WTC11 (cell line): ENCODE data around the gene RDH16. TPM values are rescaled to one million over a fixed set of nuclear protein-coding genes. Genes with fewer than 3 reads are reported as not detected.

Experiments
- ATAC-seq: fragments of 200-7000 bp; cut with Tn5 transposase; 2 replicates; pipeline ENCODE4 v1.10.0; 2021; ENCODE audit warnings: mild to moderate bottlenecking, moderate library complexity
- CTCF ChIA-PET: fragments of 300-600 bp; sonication (Branson Sonifier 250); formaldehyde crosslinking; loops from one replicate; lab custom pipeline; 2021; ENCODE audit warnings: antibody characterized with exemption; lab: Charles Lee
- POLR2A ChIA-PET: fragments of 350-600 bp; sonication (Branson Sonifier 250); formaldehyde crosslinking; loops from one replicate; lab custom pipeline; 2021; ENCODE audit warnings: antibody characterized with exemption; lab: Charles Lee
- DNase-seq: peaks from one replicate; pipeline ENCODE4 v3.0.0; 2021; ENCODE audit warnings: low spot score
- H3K27ac Mint-ChIP-seq: 2 replicates; pipeline ENCODE4 v1.8.0; 2021; ENCODE audit warnings: mixed read lengths
- H3K27me3 Mint-ChIP-seq: 2 replicates; pipeline ENCODE4 v1.8.0; 2021; ENCODE audit warnings: low read depth, mild to moderate bottlenecking, moderate library complexity, mixed read lengths
- H3K36me3 Mint-ChIP-seq: 2 replicates; pipeline ENCODE4 v1.8.0; 2021; ENCODE audit warnings: mixed read lengths
- H3K4me1 Mint-ChIP-seq: 2 replicates; pipeline ENCODE4 v1.8.0; 2022; ENCODE audit warnings: mixed read lengths
- H3K4me3 Mint-ChIP-seq: 2 replicates; pipeline ENCODE4 v1.8.0; 2021; ENCODE audit warnings: mild to moderate bottlenecking, moderate library complexity, mixed read lengths
- H3K9me3 Mint-ChIP-seq: 2 replicates; pipeline ENCODE4 v1.8.0; 2021; ENCODE audit warnings: mixed read lengths
- CTCF ChIP-seq: fragments of 200-600 bp; IDR thresholded peaks from 2 replicates; pipeline ENCODE4 v1.8.0; 2022; ENCODE audit warnings: antibody characterized with exemption
- NFATC4 ChIP-seq: fragments of 250-450 bp; sonication (Bioruptor Pico); IDR thresholded peaks from 2 replicates; pipeline ENCODE4 v1.9.0; 2021; ENCODE audit warnings: mild to moderate bottlenecking
- NFYB ChIP-seq: sonication (generic); formaldehyde crosslinking; conservative IDR thresholded peaks from 2 replicates; pipeline ENCODE4 v1.8.0; 2022; ENCODE audit warnings: low read depth, missing genetic modification reagents
- NR2C2 ChIP-seq: sonication (generic); formaldehyde crosslinking; IDR thresholded peaks from 2 replicates; pipeline ENCODE4 v1.8.0; 2022; ENCODE audit warnings: mild to moderate bottlenecking, missing genetic modification reagents
- PRDM15 ChIP-seq: sonication (generic); formaldehyde crosslinking; IDR thresholded peaks from 2 replicates; pipeline ENCODE4 v1.8.0; 2022; ENCODE audit warnings: missing genetic modification reagents
- SP1 ChIP-seq: sonication (generic); formaldehyde crosslinking; conservative IDR thresholded peaks from 2 replicates; pipeline ENCODE4 v1.8.1; 2022; ENCODE audit warnings: missing genetic modification reagents
- TEAD4 ChIP-seq: sonication (generic); formaldehyde crosslinking; IDR thresholded peaks from 2 replicates; pipeline ENCODE4 v1.8.0; 2022; ENCODE audit warnings: mild to moderate bottlenecking, missing genetic modification reagents
- USF2 ChIP-seq: sonication (generic); formaldehyde crosslinking; IDR thresholded peaks from 2 replicates; pipeline ENCODE4 v1.8.1; 2023; ENCODE audit warnings: mild to moderate bottlenecking, missing genetic modification reagents, moderate library complexity
- ZNF425 ChIP-seq: fragments of 250-450 bp; sonication (Bioruptor Pico); conservative IDR thresholded peaks from 2 replicates; pipeline ENCODE4 v1.9.0; 2021; ENCODE audit warnings: mild to moderate bottlenecking
- ZNF671 ChIP-seq: fragments of 250-450 bp; sonication (Bioruptor Pico); IDR thresholded peaks from 2 replicates; pipeline ENCODE4 v1.8.0; 2021; ENCODE audit warnings: mild to moderate bottlenecking
- ZSCAN18 ChIP-seq: fragments of 250-450 bp; sonication (Bioruptor Pico); IDR thresholded peaks from 2 replicates; pipeline ENCODE4 v2.1.2; 2022; ENCODE audit warnings: mild to moderate bottlenecking, moderate library complexity
- total RNA-seq: library from RNA; stranded (reverse); gene quantifications from 3 replicates; pipeline ENCODE4 v1.2.3, GENCODE V29; 2021
- TF ChIP-seq, protein P1 (sequence below): fragments of 250-450 bp; sonication (Bioruptor Pico); IDR thresholded peaks from 2 replicates; pipeline ENCODE4 v1.9.0; 2021; ENCODE audit warnings: mild to moderate bottlenecking
- TF ChIP-seq, protein P2 (sequence below): sonication (generic); formaldehyde crosslinking; IDR thresholded peaks from 2 replicates; pipeline ENCODE4 v1.8.0; 2023; ENCODE audit warnings: missing genetic modification reagents
- TF ChIP-seq, protein P3 (sequence below): sonication (generic); formaldehyde crosslinking; IDR thresholded peaks from 2 replicates; pipeline ENCODE4 v1.8.1; 2023; ENCODE audit warnings: mild to moderate bottlenecking, missing genetic modification reagents

The RDH16 gene
- total RNA-seq, 1 experiment from 2014 or later: 1.0 TPM

DNA sequence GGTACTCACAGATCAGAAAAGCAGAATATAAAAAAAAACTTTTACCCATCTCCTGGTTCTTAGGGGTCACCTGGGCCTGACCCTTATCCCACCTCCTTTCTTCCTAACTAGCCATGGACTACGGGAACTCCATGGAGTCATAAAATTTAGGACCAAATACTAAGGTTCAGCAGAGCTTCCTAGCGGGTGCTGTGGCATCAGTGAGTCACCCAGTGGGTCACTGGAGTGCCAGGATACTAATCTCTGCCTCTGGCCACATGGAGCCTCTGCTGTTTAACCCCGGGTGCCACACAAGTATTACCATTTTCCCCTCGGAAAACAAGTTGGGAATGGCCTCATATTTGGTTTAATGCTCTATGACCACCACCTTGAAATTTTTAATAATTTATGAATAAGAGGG is 42.0 kb upstream of the RDH16 start (continued):
- TF ChIP-seq, protein P1, sequence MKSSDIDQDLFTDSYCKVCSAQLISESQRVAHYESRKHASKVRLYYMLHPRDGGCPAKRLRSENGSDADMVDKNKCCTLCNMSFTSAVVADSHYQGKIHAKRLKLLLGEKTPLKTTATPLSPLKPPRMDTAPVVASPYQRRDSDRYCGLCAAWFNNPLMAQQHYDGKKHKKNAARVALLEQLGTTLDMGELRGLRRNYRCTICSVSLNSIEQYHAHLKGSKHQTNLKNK (CRISPR knock-in tag): no peak
- no peak for TF ChIP-seq NFYB
- no peak for TF ChIP-seq USF2 (CRISPR knock-in tag)
- TF ChIP-seq ZSCAN18 (CRISPR knock-in tag): no peak
- TF ChIP-seq NFATC4 (CRISPR knock-in tag): no peak
- TF ChIP-seq, protein P2, sequence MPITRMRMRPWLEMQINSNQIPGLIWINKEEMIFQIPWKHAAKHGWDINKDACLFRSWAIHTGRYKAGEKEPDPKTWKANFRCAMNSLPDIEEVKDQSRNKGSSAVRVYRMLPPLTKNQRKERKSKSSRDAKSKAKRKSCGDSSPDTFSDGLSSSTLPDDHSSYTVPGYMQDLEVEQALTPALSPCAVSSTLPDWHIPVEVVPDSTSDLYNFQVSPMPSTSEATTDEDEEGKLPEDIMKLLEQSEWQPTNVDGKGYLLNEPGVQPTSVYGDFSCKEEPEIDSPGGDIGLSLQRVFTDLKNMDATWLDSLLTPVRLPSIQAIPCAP (CRISPR knock-in tag): no peak

DNA sequence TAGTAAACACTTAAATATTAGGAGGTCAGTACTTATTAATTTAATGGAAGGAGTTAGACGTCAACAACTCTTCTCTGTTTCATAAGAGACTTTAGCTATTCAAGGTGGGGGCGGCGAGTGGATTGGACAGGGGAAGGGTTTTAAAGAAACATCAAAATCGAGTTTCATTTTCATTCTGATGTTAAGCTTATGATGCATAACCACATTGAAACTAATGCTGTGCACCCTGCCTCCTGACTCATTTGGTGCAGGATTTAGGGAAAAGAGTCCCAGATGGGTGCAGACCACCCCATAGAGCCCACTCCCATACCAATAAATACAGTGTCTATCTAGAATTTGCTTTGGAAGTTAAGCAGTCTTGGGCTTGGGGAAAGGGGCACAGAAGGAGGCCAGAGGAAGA is 41.6 kb upstream of the RDH16 start:
- Mint-ChIP-seq H3K4me1 (peaks cover 5% of the 10 kb centered on the region; the same call in 1 of the 2 replicates), H3K9me3 (no peaks in the 10 kb centered on the region), H3K36me3 (peaks cover 31% of the 10 kb centered on the region), H3K27ac (no peak overlapping the region), H3K27me3 (no peaks in the 10 kb centered on the region), H3K4me3 (no peak overlapping the region)
- CTCF ChIA-PET: interaction anchor here (1.6 to 3.0 kb wide), 2 partner anchors 11 to 14 kb away, joined by 4 to 20 read pairs; no protein-coding TSS in a partner anchor
- no peak for ATAC-seq
- POLR2A ChIA-PET: no interaction called here
- DNase-seq: no peak
- TF ChIP-seq TEAD4 (CRISPR knock-in tag) (no peak), ZNF425 (CRISPR knock-in tag) (no peak), SP1 (CRISPR knock-in tag) (no peak)
- TF ChIP-seq, all 79 proteins: peak for 0

DNA sequence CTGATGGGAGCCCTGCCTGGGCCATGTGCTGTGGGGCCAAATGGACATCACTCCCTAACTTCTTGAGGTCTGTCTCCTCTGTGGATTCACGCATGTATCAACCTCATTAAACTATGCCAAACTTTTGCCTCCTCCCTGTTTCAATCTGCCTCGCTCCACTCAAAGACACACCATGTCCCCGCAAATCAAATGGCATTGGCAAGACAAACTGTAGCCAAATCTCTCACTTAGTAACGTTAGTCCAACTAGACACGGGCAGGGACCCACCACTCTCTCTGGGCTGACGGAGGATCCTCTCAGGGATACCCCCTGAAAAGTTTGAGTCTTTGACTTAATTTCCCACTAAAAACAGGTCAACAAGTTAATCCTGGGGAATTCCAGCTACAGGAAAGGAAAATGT is 40.9 kb upstream of the RDH16 start:
- Mint-ChIP-seq H3K36me3 (peaks cover 24% of the 10 kb centered on the region), H3K4me3 (no peak overlapping the region), H3K9me3 (no peaks in the 10 kb centered on the region), H3K27me3 (no peaks in the 10 kb centered on the region), H3K27ac (no peak overlapping the region), H3K4me1 (peaks cover 8% of the 10 kb centered on the region)
- ChIA-PET CTCF (interaction anchor here (1.4 to 3.0 kb wide), 3 partner anchors 10 to 240 kb away, joined by 4 to 20 read pairs (median 4); no protein-coding TSS in a partner anchor), POLR2A (no interaction called here)
- ATAC-seq: no peak
- no peak for DNase-seq
- no peak for TF ChIP-seq NR2C2 (CRISPR knock-in tag)
- TF ChIP-seq, protein P3, sequence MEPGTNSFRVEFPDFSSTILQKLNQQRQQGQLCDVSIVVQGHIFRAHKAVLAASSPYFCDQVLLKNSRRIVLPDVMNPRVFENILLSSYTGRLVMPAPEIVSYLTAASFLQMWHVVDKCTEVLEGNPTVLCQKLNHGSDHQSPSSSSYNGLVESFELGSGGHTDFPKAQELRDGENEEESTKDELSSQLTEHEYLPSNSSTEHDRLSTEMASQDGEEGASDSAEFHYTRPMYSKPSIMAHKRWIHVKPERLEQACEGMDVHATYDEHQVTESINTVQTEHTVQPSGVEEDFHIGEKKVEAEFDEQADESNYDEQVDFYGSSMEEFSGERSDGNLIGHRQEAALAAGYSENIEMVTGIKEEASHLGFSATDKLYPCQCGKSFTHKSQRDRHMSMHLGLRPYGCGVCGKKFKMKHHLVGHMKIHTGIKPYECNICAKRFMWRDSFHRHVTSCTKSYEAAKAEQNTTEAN (CRISPR knock-in tag): no peak
- no peak for TF ChIP-seq SP1 (CRISPR knock-in tag)
- no peak for TF ChIP-seq ZNF671
- no peak for TF ChIP-seq ZSCAN18 (CRISPR knock-in tag)
- TF ChIP-seq PRDM15 (CRISPR knock-in tag): no peak
- no peak for TF ChIP-seq CTCF
